ENCODE measurements around the gene TBCD. TPM values are rescaled to one million over a fixed set of nuclear protein-coding genes. Genes with fewer than 3 reads are reported as not detected.
"Not testable (repeated sequence)": the region's sequence is repeated elsewhere in the genome, so short reads cannot be mapped to it uniquely, and the experiment has no call there.

TBCD gene
- total RNA-seq, 2 experiments from 2014 or later = 77.8 to 85.8 TPM

DNA sequence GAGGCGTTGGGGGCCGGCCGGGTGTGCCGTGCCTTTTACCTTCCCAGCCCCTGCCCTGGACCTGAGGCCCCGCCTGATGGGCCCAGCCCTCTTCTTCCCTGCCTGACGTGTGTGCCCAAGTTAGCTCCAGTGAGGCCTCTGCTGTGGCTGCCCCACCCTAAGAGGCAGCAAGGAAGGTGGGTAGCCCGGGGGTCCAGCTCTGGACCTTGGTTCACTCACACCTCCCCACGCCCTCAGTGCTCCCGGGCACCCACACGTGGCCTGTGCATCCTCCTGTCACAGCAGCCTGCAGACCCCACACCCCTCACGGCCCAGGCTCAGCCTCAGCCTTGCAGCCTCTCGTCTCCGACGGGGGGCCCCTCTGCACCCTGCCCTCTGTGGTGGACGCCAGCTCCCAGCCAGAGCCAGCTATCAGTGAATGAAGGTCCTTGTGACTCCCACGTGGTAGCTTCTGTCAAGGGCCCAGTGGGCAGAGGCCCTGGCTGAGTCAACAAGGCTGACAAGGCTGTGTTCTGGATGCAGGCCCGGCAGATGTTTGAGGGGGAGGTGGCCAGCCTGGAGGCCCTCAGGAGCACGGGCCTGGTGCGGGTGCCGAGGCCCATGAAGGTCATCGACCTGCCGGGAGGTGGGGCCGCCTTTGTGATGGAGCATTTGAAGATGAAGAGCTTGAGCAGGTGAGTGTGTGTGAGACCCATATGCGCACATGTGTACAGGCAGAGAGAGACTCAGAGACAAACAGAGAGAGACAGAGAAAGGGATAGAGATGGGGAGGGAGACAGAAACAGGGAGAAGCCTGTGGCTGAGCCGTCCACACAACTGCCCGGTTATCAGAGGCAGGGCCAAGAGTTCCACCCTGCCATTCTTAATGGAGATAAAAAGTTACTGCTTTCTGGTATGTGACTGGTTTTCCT is 13.6 kb upstream of the TBCD start:
- Mint-ChIP-seq H3K9me3 (peaks cover 17% of the 10 kb centered on the region), H3K36me3 (ENCODE audit: low read depth) (peaks cover 29% of the 10 kb centered on the region), H3K27ac (no peak overlapping the region), H3K4me1 (ENCODE audit: low read depth) (peaks cover under 1% of the 10 kb centered on the region), H3K27me3 (no peaks in the 10 kb centered on the region), H3K4me3 (no peak overlapping the region)
- ATAC-seq (no peak), DNase-seq (no peak)
- TF ChIP-seq, protein P1, sequence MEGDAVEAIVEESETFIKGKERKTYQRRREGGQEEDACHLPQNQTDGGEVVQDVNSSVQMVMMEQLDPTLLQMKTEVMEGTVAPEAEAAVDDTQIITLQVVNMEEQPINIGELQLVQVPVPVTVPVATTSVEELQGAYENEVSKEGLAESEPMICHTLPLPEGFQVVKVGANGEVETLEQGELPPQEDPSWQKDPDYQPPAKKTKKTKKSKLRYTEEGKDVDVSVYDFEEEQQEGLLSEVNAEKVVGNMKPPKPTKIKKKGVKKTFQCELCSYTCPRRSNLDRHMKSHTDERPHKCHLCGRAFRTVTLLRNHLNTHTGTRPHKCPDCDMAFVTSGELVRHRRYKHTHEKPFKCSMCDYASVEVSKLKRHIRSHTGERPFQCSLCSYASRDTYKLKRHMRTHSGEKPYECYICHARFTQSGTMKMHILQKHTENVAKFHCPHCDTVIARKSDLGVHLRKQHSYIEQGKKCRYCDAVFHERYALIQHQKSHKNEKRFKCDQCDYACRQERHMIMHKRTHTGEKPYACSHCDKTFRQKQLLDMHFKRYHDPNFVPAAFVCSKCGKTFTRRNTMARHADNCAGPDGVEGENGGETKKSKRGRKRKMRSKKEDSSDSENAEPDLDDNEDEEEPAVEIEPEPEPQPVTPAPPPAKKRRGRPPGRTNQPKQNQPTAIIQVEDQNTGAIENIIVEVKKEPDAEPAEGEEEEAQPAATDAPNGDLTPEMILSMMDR (IDR thresholded peaks at IDR 0.05) = no peak
- POLR2A ChIA-PET = no interaction called here
- CTCF ChIA-PET = no interaction called here
- intact Hi-C loops (cut with micrococcal nuclease) = no loop called here

DNA sequence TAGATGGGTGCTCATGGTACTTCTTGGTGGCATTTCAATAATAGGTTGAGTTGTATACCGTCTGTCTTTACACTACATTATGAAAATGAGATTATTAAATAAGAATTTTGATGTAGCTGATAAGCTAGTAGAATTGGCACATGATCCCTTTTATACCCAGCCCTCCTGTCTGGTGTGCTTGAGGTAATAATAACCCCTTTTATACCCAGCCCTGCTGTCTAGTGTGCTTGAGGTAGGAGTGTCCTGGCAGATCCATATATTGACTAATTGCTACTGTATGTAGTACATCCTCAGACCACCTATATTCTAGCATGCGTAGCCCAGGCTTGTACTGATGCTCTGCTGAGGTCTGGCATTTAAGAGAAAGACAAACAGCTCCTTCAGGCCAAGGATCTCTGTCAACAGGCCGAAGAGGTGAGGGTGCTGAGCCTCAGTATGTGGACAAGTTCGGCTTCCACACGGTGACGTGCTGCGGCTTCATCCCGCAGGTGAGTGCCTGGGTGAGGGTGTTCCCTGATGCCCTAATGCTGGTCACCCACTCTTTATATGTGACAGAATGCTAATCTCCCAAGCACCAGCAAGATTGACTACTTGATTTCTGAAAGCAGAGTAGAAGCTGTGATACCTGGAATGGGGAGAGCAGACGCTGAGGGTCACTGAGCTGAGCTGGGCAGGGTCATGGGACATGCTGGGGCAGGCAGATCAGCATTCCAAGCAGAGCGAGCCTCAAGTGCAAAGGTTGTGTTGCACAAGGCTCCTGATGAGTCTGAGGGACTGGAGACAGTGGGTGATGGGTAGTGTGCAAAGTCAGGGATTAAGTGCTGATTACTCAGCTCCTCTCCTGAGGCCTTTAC is 10.7 kb upstream of the TBCD start:
- Mint-ChIP-seq H3K4me1 (ENCODE audit: low read depth) (no peaks in the 10 kb centered on the region), H3K36me3 (ENCODE audit: low read depth) (peaks cover 20% of the 10 kb centered on the region), H3K27me3 (no peaks in the 10 kb centered on the region), H3K27ac (no peak overlapping the region), H3K4me3 (no peak overlapping the region), H3K9me3 (peaks cover 15% of the 10 kb centered on the region)
- ChIA-PET CTCF (interaction anchor here (0.9 kb wide), 1 partner anchor 14 kb away, joined by 3 read pairs; no protein-coding TSS in a partner anchor), POLR2A (interaction anchor here (0.5 kb wide), 1 partner anchor 290 kb away, joined by 3 read pairs; the partner anchor contains the start of gene CYBC1)
- ATAC-seq = no peak
- intact Hi-C loops (cut with micrococcal nuclease) = no loop called here
- no peak for DNase-seq
- TF ChIP-seq, protein P1 (IDR thresholded peaks at IDR 0.05) = no peak

DNA sequence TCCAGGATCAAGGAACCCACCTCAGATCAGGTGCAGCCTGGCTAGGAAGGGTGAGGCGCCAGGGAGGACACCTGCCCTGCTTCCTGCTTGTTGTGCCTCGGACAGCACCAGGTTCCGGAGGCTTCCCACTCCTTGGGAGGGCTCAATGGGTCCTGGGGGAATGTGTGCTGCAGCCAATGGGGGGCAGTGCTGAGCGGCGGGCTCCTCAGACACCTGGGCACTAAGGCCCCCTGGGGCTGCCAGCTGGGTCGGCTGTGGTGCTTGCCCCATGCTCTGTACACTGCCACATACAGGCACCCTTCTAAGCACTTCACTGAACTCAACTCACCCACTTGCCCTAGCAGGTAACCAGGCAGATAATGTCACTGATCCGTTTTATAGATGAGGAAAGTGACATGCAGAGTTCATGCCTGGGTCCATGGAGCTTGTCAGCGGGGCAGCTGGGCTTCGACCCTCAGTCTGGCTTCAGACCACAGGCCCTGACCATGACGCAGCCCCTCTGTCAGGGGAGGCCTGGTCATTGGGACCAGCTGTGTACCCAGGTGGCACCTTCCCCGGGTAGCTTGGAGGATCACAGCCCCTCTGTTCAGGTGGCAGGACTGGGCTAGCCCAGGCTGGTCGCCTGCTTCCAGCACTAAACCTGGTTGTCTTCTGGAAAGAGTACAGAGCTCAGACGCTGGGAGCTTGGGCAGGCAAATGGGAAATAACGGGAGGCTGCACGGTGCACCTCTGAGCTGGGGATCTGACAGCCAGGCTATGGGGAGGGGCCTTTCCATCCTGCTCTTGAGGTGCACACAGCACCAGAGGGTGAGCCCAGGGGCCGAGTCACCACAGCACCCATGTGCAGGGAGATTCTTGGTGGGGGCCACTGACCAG is 8.3 kb upstream of the TBCD start:
- TF ChIP-seq, protein P1 (IDR thresholded peaks at IDR 0.05) = no peak
- Mint-ChIP-seq H3K27ac (no peak overlapping the region), H3K4me1 (ENCODE audit: low read depth) (no peaks in the 10 kb centered on the region), H3K36me3 (ENCODE audit: low read depth) (peaks cover 20% of the 10 kb centered on the region), H3K9me3 (peaks cover 17% of the 10 kb centered on the region), H3K27me3 (no peaks in the 10 kb centered on the region), H3K4me3 (no peak overlapping the region)
- ATAC-seq (no peak), DNase-seq (no peak)
- intact Hi-C loops (cut with micrococcal nuclease) = no loop called here
- CTCF ChIA-PET = no interaction called here
- POLR2A ChIA-PET = no interaction called here

DNA sequence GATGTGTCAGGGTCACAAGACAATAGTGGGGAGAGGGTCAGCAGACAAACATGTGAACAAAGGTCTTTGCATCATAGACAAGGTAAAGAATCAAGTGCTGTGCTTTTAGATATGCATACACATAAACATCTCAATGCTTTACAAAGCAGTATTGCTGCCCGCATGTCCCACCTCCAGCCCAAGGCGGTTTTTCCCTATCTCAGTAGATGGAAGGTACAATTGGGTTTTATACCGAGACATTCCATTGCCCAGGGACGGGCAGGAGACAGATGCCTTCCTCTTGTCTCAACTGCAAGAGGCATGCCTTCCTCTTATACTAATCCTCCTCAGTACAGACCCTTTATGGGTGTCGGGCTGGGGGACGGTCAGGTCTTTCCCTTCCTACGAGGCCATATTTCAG is 7.1 kb upstream of the TBCD start:
- intact Hi-C loops (cut with micrococcal nuclease); H3K4me3 Mint-ChIP-seq; H3K4me1 Mint-ChIP-seq (ENCODE audit: low read depth); POLR2A ChIA-PET; CTCF ChIA-PET; H3K27me3 Mint-ChIP-seq; DNase-seq; H3K27ac Mint-ChIP-seq; ATAC-seq: not testable (repeated sequence)
- peaks cover 20% of the 10 kb centered on the region for H3K36me3 Mint-ChIP-seq (ENCODE audit: low read depth)
- peaks cover 17% of the 10 kb centered on the region for H3K9me3 Mint-ChIP-seq

DNA sequence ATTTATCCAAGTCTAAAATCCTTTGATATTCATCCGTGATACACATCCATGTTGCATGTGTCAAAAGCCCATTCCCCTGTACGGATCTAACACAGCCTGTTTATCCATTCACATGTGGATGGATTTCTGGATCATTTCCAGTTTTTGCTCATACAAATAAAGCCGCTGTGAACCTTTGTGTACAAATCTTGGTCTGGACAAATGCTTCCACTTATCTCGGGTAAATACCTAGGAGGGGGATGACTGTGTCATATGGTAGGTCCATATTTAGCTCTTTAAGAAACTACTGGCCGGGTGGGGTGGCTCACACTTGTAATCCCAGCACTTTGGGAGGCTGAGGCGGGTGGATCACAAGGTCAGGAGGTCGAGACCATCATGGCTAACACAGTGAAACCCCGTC is 6.3 kb upstream of the TBCD start:
- Mint-ChIP-seq H3K4me1 (ENCODE audit: low read depth) (no peaks in the 10 kb centered on the region), H3K36me3 (ENCODE audit: low read depth) (peaks cover 15% of the 10 kb centered on the region), H3K9me3 (peaks cover 14% of the 10 kb centered on the region), H3K4me3 (no peak overlapping the region), H3K27me3 (no peaks in the 10 kb centered on the region), H3K27ac (no peak overlapping the region)
- ATAC-seq = no peak
- ChIA-PET POLR2A (no interaction called here), CTCF (no interaction called here)
- DNase-seq = no peak
- TF ChIP-seq, protein P1 (IDR thresholded peaks at IDR 0.05) = no peak
- intact Hi-C loops (cut with micrococcal nuclease) = no loop called here

Data from activated CD8-positive, alpha-beta T cell treated with anti-CD3 and anti-CD28 coated beads for 36 hours (primary cell).